Activated CD4-positive, alpha-beta T cell treated with anti-CD3 and anti-CD28 coated beads, Interleukin-2, amount 50 U/mL, for 4 hours (primary cell): ENCODE results near the gene TNRC6B.

ENCODE experiments used
- DNase-seq, 2 experiments: peaks; one replicate each; pipeline ENCODE4 v3.0.0-alpha.2; 2020

The TNRC6B gene

GRCh38 chr22:40328546-40329456 is 151.1 kb downstream of the TNRC6B start:
- no peak for DNase-seq

- no peak for DNase-seq
These were observed 151.7 kb downstream of the TNRC6B start for GRCh38 chr22:40329466-40329865.

GRCh38 chr22:40330086-40330485 is 152.4 kb downstream of the TNRC6B start:
- DNase-seq = no peak

GRCh38 chr22:40330615-40331014 is 152.9 kb downstream of the TNRC6B start:
- no peak for DNase-seq

- no peak for DNase-seq
These were observed 154.0 kb downstream of the TNRC6B start for GRCh38 chr22:40331706-40332105.

GRCh38 chr22:40332319-40332781 is 154.6 kb downstream of the TNRC6B start:
- DNase-seq = no peak

GRCh38 chr22:40334060-40334459 is 156.3 kb downstream of the TNRC6B start:
- DNase-seq = no peak

GRCh38 chr22:40334899-40335298 is 157.2 kb downstream of the TNRC6B start:
- DNase-seq = no peak

DNA sequence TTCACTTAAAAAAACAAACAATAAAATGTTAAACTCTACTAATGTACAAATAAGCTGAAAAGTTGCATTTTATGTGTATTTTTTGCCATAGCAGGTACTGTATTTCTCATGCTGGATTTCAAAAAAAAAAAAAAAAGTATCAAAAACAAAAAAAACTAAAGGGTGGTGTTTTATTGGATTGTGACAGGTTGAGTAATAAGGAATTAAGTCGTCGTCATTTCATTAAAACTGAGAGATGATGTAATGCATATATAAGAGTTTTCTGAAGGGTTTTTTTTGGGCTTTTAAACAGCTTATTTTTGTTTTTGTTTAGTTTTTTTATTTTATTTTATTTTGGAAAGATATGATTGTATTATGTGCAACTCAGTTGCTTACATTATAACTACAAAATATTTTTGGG is 157.6 kb downstream of the TNRC6B start:
- no peak for DNase-seq

DNA sequence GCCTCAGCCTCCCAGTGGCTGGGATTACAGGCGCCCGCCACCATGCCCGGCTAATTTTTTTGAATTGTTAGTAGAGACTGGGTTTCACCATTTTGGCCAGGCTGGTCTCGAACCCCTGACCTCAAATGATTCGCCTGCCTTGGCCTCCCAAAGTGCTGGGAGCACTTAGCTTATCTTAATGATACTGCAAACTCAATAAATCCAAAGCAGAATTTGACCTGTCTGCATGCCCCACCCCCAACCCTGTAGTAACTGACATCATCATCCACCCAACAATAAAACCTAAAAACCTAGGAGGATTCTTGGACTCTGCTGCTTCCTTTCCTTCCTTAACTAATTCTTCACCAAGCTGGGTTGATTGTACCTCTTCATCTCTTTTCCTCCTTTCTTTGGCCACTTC is 162.3 kb downstream of the TNRC6B start:
- no peak for DNase-seq

DNA sequence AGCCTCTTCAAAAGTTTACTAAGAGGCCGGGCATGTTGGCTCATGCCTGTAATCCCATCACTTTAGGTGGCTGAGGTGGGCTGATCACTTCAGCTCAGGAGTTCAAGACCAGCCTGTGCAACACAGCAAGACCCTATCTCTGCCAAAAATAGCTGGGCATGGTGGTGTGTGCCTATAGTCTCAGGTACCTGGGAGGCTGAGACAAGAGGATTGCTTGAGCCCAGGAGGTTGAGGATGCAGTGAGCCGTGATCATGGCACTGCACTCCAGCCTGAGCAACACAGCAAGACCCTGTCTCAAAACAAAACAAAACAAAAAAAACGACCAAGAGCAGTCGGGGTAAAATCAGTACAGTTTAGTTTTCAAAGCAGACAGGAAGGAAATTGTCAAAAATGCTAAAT is 163.9 kb downstream of the TNRC6B start:
- no peak for DNase-seq

GRCh38 chr22:40342521-40342920 is 164.8 kb downstream of the TNRC6B start:
- DNase-seq = no peak

DNA sequence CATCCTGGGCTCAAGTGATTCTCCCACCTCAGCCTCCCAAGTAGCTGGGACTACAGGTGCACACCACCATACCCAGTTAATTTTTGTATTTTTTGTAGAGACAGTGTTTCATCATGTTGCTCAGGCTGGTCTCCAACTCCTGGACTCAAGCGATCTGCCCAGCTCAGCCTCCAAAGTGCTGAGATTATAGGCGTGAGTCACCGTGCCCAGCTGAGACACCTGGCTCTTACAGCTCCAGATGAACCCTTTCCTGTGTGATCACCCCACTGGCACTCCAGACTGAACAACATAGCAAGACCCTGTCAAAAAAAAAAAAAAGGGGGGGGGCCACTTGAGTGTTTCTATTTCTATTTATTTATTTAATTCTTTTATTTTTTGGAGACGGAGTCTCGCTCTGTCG is 167.5 kb downstream of the TNRC6B start:
- peak; percentile 35 for DNase-seq

- peak; percentile 53 to 54 for DNase-seq
These were observed 168.1 kb downstream of the TNRC6B start for GRCh38 chr22:40345815-40346184.

GRCh38 chr22:40346185-40347118 is 168.7 kb downstream of the TNRC6B start, which contains the start of gene ADSL:
Gene ADSL, plus strand, starts transcription at chr22:40346500. Its CDS starts 59 bp downstream, at chr22:40346559.
- DNase-seq = peak; percentile 76

DNA sequence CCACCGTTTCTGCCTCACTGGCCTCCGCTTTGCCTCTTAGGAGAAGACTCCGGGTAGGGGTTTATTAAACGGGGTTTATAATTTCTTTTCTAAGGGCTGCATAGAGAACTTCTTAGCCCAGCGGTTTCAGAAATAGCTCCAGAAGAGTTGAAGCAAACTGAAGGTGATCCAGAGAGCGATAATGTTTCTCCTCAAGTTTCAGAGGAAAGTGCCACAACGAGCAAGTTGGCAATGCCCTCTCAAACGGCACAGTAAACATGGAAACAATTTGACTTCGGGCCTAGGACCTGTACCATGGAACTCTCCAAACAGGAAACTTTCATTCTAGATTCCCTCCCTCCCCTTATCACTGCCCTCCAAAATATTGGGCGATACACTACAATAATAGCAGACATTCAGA is 169.6 kb downstream of the TNRC6B start:
- no peak for DNase-seq

DNA sequence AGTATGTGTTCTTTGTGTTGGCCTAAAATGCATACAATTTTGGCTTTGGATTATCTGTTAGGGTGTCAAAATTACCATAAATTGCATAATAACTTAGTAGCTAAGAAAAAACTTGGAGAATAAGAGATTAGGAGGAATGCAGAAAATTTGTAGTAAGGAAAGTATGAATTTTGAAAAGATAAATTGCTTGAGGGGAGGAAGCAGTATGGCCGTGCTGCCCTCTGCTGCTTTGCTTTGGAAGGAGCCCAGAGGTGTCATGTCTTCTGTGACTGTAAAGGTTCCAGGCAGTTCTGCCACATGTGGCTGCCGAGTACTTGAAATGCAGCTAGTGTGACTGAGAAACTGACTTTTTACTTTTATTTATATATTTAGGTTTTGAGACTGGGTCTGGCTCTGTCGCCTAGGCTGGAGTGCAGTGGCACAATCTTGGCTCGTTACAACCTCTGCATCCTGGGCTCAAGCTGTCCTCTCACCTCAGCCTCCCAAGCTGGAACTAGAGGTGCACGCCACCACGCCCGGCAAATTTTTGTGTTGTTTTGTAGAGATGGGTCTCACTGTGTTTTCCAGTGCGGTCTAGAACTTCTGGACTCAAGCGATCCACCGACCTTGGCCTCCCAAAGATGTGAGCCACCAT is 170.4 kb downstream of the TNRC6B start:
- peak; percentile 64 to 68 for DNase-seq

GRCh38 chr22:40352763-40353162 is 175.0 kb downstream of the TNRC6B start:
- DNase-seq = no peak

- no peak for DNase-seq
These were observed 183.4 kb downstream of the TNRC6B start for GRCh38 chr22:40361100-40361499.

DNA sequence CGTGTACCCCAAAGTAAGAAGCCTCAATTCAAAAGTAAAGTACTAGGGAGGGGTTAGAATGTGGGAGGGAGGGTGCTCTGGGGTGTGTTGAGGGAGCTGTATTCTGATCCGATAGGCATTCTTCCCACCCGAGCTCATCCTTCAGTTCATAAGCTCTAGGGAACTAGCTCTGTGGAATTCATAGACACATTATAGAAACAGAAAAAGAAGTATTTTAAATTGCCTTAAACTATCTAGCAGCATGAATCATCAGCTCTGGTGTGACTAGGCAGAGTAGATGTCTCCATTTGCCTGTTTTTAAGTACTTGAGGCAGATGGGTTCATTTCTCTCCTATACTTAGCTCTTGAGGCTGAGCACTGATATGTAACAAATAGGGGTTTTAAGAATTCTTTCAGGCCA is 185.3 kb downstream of the TNRC6B start:
- no peak for DNase-seq

DNA sequence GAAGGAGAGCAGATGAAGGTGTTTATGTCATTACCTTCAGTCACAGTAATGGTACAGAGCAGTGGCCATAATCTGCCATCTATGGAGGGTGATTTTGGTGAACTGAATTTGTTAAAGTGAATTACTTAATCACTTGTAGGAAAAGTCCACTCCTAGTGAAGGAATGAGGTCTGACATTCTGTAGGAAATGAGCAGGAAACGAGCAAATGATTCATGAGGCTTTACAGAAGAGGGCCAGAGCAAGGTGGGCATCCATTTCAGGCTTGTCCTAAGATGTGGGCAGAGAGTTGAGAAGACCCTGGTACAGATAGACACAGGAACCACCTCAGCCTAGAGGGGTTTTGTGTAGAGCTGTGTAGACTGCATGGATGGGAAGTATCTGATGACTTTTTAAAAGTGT is 186.7 kb downstream of the TNRC6B start:
- DNase-seq = no peak

- DNase-seq = no peak
These were observed 188.3 kb downstream of the TNRC6B start for GRCh38 chr22:40366068-40366467.

GRCh38 chr22:40367342-40367741 is 189.6 kb downstream of the TNRC6B start:
- DNase-seq = no peak
